Testis (tissue), 3 donors: Measurements from ENCODE around the gene RHOB. TPM values are rescaled to one million over a fixed set of nuclear protein-coding genes. Genes with fewer than 3 reads are reported as not detected.

Experiments used
- DNase-seq: peaks from one replicate; pipeline ENCODE4 v3.0.0-alpha.2; 2019
- H3K27ac ChIP-seq, 2 donors: fragments of 200-600 bp; sonication (generic); one replicate each; pipeline ENCODE4 v1.5.1; 2019
- H3K27me3 ChIP-seq: fragments of 200-600 bp; sonication (generic); one replicate; pipeline ENCODE4 v1.5.1; 2019
- H3K36me3 ChIP-seq: fragments of 200-600 bp; sonication (generic); one replicate; pipeline ENCODE4 v1.5.1; 2017; ENCODE audit warnings: low read depth; ENCODE audit errors: missing control alignments
- H3K4me1 ChIP-seq: fragments of 200-600 bp; sonication (generic); one replicate; pipeline ENCODE4 v1.5.1; 2019
- H3K4me3 ChIP-seq, 2 donors: fragments of 200-600 bp; sonication (generic); one replicate each; pipeline ENCODE4 v1.5.1; 2017 to 2019
- H3K9me3 ChIP-seq: fragments of 200-600 bp; sonication (generic); one replicate; pipeline ENCODE4 v1.5.1; 2017
- CTCF ChIP-seq, 3 experiments: fragments of 450-650 bp in 2 of 3; fragments of 200-600 bp in 1 of 3; sonication (generic) in 1 of 3; IDR thresholded peaks; one replicate each; pipeline ENCODE4 v1.5.1; 2016 to 2019; ENCODE audit warnings: antibody characterized with exemption in 3 of 3, mild to moderate bottlenecking in 2 of 3, moderate library complexity in 1 of 3
- POLR2A ChIP-seq: fragments of 450-650 bp; IDR thresholded peaks from one replicate; pipeline ENCODE4 v1.6.1; 2017; ENCODE audit warnings: antibody characterized with exemption, mild to moderate bottlenecking, moderate library complexity
- WGBS, 2 donors: methylation state at CpG; one replicate each; pipeline ENCODE4 v1.1.5; 2018; 5-methylcytosine and 5-hydroxymethylcytosine counted together
- intact Hi-C: fragments of 100-400 bp; cut with DNase I; formaldehyde crosslinking; loops from one replicate; pipeline ENCODE4 v1.15.1; 2023; ENCODE audit warnings: low total_unique reads
- polyA plus RNA-seq: library from polyadenylated mRNA; stranded (reverse); fragments of 350-450 nt; fragmentation: Illumina TruSeq; extraction: RNeasy Lipid Tissue Mini Kit (QIAGEN cat#74804); gene quantifications from one replicate; pipeline ENCODE4 v1.2.3, GENCODE V29; 2014; ENCODE audit warnings: low read depth, low replicate concordance; ENCODE audit not compliant: insufficient read depth
- total RNA-seq, 2 donors: library from RNA; depleted of rRNA; stranded (reverse); fragments of >200 nt; gene quantifications; one replicate each; pipeline ENCODE4 v1.2.3, GENCODE V29; 2016

The RHOB gene
- total and polyA plus RNA-seq, 3 donors from 2014 or later: 86.3 to 244 (median 186) TPM

GRCh38 chr2:20418519-20418918, 28.4 kb upstream of the RHOB start:
- H3K9me3 ChIP-seq: no peaks in the 10 kb centered on the region
- DNase-seq: no peak
- intact Hi-C loops: no loop called here
- no peaks in the 10 kb centered on the region for H3K36me3 ChIP-seq
- 70 to 88% methylated on average over 3 of the region's 3 CpGs for WGBS, 2 donors
- H3K27ac ChIP-seq: peak overlapping the region in 1 of 2 donors; percentile 50
- no peaks in the 10 kb centered on the region for H3K27me3 ChIP-seq
- peaks cover 16% of the 10 kb centered on the region for H3K4me1 ChIP-seq
- H3K4me3 ChIP-seq: no peak overlapping the region
- no peak for TF ChIP-seq POLR2A
- no peak for TF ChIP-seq CTCF (IDR thresholded peaks at IDR 0.05)

GRCh38 chr2:20419007-20419576, 27.8 kb upstream of the RHOB start:
- intact Hi-C loops: no loop called here
- TF ChIP-seq CTCF (IDR thresholded peaks at IDR 0.05) (no peak), POLR2A (no peak)
- H3K36me3 ChIP-seq: no peaks in the 10 kb centered on the region
- no peaks in the 10 kb centered on the region for H3K27me3 ChIP-seq
- no peak overlapping the region for H3K4me3 ChIP-seq
- no peaks in the 10 kb centered on the region for H3K9me3 ChIP-seq
- no peak for DNase-seq
- peaks cover 16% of the 10 kb centered on the region for H3K4me1 ChIP-seq
- 39 to 52% methylated on average over 8 of the region's 8 CpGs for WGBS, 2 donors
- H3K27ac ChIP-seq: peak overlapping the region in 1 of 2 donors; percentile 50

- H3K36me3 ChIP-seq: no peaks in the 10 kb centered on the region
- peaks cover 16% of the 10 kb centered on the region for H3K4me1 ChIP-seq
- intact Hi-C loops: no loop called here
- TF ChIP-seq CTCF (IDR thresholded peaks at IDR 0.05) (no peak), POLR2A (no peak)
- H3K9me3 ChIP-seq: no peaks in the 10 kb centered on the region
- H3K27me3 ChIP-seq: no peaks in the 10 kb centered on the region
- DNase-seq: no peak
- no peak overlapping the region for H3K27ac ChIP-seq
- H3K4me3 ChIP-seq: no peak overlapping the region
- WGBS, 2 donors: 73 to 74% methylated on average over 8 to 9 of the region's 9 CpGs
These were observed 27.1 kb upstream of the RHOB start for GRCh38 chr2:20419752-20420151.

- H3K4me3 ChIP-seq: no peak overlapping the region
- H3K9me3 ChIP-seq: no peaks in the 10 kb centered on the region
- no peak for DNase-seq
- WGBS, 2 donors: 87 to 90% methylated on average over 14 of the region's 14 CpGs
- H3K36me3 ChIP-seq: no peaks in the 10 kb centered on the region
- H3K27me3 ChIP-seq: no peaks in the 10 kb centered on the region
- H3K4me1 ChIP-seq: peaks cover 16% of the 10 kb centered on the region
- H3K27ac ChIP-seq: peak overlapping the region in 1 of 2 donors; percentile 39
- TF ChIP-seq POLR2A: no peak
- no peak for TF ChIP-seq CTCF (IDR thresholded peaks at IDR 0.05)
- intact Hi-C loops: no loop called here
These were observed 25.4 kb upstream of the RHOB start for GRCh38 chr2:20421336-20421987.

GRCh38 chr2:20421988-20422370, 24.9 kb upstream of the RHOB start:
- Histone ChIP-seq H3K27ac (peak overlapping the region in 1 of 2 donors; percentile 39), H3K4me1 (peaks cover 16% of the 10 kb centered on the region), H3K27me3 (no peaks in the 10 kb centered on the region), H3K4me3 (no peak overlapping the region), H3K36me3 (no peaks in the 10 kb centered on the region), H3K9me3 (no peaks in the 10 kb centered on the region)
- intact Hi-C loops: no loop called here
- 15 to 41% methylated on average over 6 to 7 of the region's 7 CpGs for WGBS, 2 donors
- TF ChIP-seq CTCF (IDR thresholded peaks at IDR 0.05) (no peak), POLR2A (no peak)
- DNase-seq: peak; percentile 70
